ENCODE results near the gene PANK1. TPM values are rescaled to one million over a fixed set of nuclear protein-coding genes. Genes with fewer than 3 reads are reported as not detected.

Gene PANK1
- total and polyA plus RNA-seq, 2 of the 4 experiments (the other 2 are of a cell fraction): 3.0 to 8.8 TPM

GRCh38 chr10:89537364-89537763, 107.7 kb downstream of the PANK1 start:
- Histone ChIP-seq H4K91ac (ENCODE audit: insufficient read depth, low read depth, low read length) (no peak overlapping the region), H4K20me1 (ENCODE audit: insufficient read depth, low read length) (no peaks in the 10 kb centered on the region), H3K9me3 (ENCODE audit: control insufficient read depth, insufficient read depth, low read length) (no peaks in the 10 kb centered on the region), H3K79me1 (ENCODE audit: low read depth in 1 of 2, low read length in 2 of 2) (no peaks in the 10 kb centered on the region), H3K36me3 (ENCODE audit: control insufficient read depth, insufficient read depth, low read length) (no peaks in the 10 kb centered on the region), H3K23ac (ENCODE audit: low read depth, low read length) (no peak overlapping the region), H3K14ac (replicated peaks; ENCODE audit: low read depth, low read length) (no peak overlapping the region), H3K4me2 (ENCODE audit: low read depth, low read length) (no peak overlapping the region), H3K27ac (ENCODE audit: insufficient read depth, low read length) (no peak overlapping the region), H2AK9ac (replicated peaks; ENCODE audit: low read depth, low read length, poor library complexity) (no peak overlapping the region), H2AK5ac (ENCODE audit: low read depth, low read length) (no peak overlapping the region), H3K27me3 (ENCODE audit: control insufficient read depth, insufficient read depth, low read length) (peaks cover 18% of the 10 kb centered on the region), H3K9me1 (ENCODE audit: insufficient read depth, low read length) (0 out of 2 replicates have a peak, but pooled peaks cover 3% of the 10 kb centered on the region), H3K4me1 (ENCODE audit: control insufficient read depth, insufficient read depth, low read length) (peaks cover 3% of the 10 kb centered on the region; the same call in 1 of the 2 replicates), H4K8ac (ENCODE audit: low read depth in 2 of 2, low read length in 2 of 2) (no peak overlapping the region), H2BK20ac (ENCODE audit: low read depth, low read length) (no peak overlapping the region), H3K4me3 (ENCODE audit: insufficient read depth, low read depth, low read length) (no peak overlapping the region), H3K18ac (ENCODE audit: low read depth, low read length) (no peak overlapping the region), H2AFZ (replicated peaks; ENCODE audit: low read length, poor library complexity) (no peak overlapping the region), H3K4ac (ENCODE audit: low read depth, low read length) (no peak overlapping the region), H4K5ac (ENCODE audit: low read depth, low read length) (no peak overlapping the region), H2BK120ac (ENCODE audit: low read depth, low read length) (no peak overlapping the region), H2BK5ac (ENCODE audit: low read depth, low read length, poor library complexity, severe bottlenecking) (no peak overlapping the region), H3K56ac (ENCODE audit: extremely low read depth, insufficient read depth, low read length) (no peak overlapping the region), H3K9ac (ENCODE audit: low read depth, low read length) (no peak overlapping the region), H2BK15ac (ENCODE audit: low read depth, low read length) (no peak overlapping the region)
- ChIA-PET POLR2A (ENCODE audit: unreplicated experiment) (no interaction called here), CTCF (interaction anchor here (0.7 kb wide), 1 partner anchor 18 kb away, joined by 5 read pairs; no protein-coding TSS in a partner anchor)
- DNase-seq (no peak), ATAC-seq (ENCODE audit: low read depth) (no peak)
- TF ChIP-seq CHD1 (IDR thresholded peaks at IDR 0.05; ENCODE audit: low read depth, low read length) (no peak), MXI1 (IDR thresholded peaks at IDR 0.05; ENCODE audit: borderline replicate concordance, low read depth, low read length) (no peak), RAD21 (IDR thresholded peaks at IDR 0.05; ENCODE audit: low read length) (no peak), NFE2L2 (IDR thresholded peaks at IDR 0.05; ENCODE audit: low read depth, low read length) (no peak), MAFK (IDR thresholded peaks at IDR 0.05; ENCODE audit: low read depth, low read length) (no peak), CTCF (conservative IDR thresholded peaks at IDR 0.05; ENCODE audit: low read depth, low read length) (no peak), RFX5 (IDR thresholded peaks at IDR 0.05; ENCODE audit: low read depth, low read length) (no peak), ELK1 (IDR thresholded peaks at IDR 0.05; ENCODE audit: borderline replicate concordance, low read depth, low read length) (no peak), CEBPB (IDR thresholded peaks at IDR 0.05; ENCODE audit: low read depth, low read length) (no peak), POLR2A (IDR thresholded peaks at IDR 0.05; ENCODE audit: low read depth, low read length) (no peak), FOS (IDR thresholded peaks at IDR 0.05; ENCODE audit: low read depth, low read length) (no peak)
- no CpG with 5 or more reads among the region's 1 CpG for WGBS, 2 experiments (ENCODE audit: extremely low coverage in 2 of 2, insufficient read length in 1 of 2)
- dilution Hi-C loops (cut with HindIII; ENCODE audit: low sequenced_read_pairs, unreplicated experiment) (no loop called here), in situ Hi-C loops (cut with MboI; ENCODE audit: low sequenced_read_pairs) (no loop called here), intact Hi-C loops (cut with micrococcal nuclease) (no loop called here)
- no TSS peak for BruUV-seq (replicated peaks)

All from IMR-90 (cell line).